Stimulated activated CD8-positive, alpha-beta memory T cell treated with anti-CD3 and anti-CD28 coated beads, Interleukin-7, amount 100 ng/mL, for 4 hours (primary cell): ENCODE results near the gene HS6ST1.

ENCODE experiments used
- DNase-seq, 2 donors: peaks; one replicate each; pipeline ENCODE4 v3.0.0-alpha.2; 2020; ENCODE audit warnings: low read depth in 2 of 2

Gene HS6ST1

DNA sequence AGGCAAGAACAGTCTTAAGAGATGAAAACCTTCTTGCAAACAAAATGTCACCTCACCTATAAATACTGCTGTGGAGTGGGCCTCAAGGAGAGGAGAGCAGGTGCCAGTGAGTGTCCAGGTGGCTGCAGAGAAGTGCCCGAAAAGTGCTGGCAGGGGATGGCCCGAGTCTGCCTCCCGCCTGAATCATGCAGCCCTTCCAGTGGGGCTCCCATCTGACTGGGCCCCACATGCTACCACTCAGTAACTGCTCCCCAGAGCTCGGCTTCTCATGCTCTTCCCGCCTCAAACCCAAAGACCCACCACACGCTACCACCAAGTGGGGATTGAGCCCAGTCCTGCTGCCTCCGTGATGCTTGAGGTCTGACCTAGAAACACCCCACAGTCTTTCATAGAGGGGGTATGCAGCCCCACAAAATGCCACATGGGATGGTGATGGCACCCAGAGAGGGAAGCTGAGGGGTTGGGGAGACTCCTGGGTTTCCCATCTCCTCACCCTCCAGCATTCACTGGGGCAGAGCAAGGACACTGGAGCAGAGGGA, 7.4 kb downstream of the HS6ST1 start:
- no peak for DNase-seq

DNA sequence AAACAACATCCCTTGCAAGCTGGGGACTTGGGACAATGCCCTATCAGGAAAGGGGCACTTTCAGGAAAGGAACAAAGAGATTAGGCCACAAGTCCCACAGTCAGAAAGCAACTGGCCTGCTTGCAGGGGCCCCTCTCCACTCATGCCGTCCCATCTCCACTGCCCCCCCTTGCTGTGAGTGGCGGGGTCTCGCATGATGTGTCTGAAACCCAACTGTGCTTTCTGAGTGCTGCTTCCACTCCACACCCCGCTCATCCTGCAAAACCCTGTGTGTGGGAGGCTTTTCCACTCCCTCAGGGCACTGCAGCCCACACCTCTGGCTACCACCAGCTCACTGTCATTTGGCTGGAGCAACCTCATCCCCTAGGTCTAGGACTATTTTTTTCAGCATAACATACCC, 7.9 kb downstream of the HS6ST1 start:
- no peak for DNase-seq

DNA sequence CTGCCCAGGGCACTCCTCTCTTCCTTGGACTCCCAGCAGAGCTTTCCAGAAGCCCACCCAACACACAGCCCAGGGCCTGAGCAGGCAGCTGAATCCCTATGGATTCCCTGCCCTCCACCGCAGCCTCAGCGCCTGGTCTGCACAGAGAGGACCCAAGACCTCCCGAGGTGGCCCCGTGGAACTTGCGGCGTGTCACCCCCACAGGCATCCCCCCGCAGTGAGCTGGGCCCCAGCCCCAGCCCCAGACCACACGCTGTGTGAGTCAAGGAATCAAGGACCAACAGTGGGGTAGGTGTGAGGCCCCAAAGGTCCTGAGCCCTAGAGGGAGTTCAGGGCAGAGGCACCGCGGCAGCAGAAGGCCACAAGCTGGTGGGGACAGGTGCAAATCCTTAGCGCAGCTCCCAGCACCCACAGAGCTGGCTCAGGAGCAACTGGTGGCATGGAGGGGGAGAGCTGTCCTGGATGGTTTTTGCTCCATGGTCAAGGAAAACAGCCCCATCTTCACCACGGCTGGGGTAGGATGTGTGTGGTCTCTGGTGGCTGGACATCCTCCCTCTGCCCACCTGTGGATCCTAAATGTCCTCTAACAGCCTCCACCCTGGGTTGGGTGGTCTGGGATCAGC, 8.5 kb downstream of the HS6ST1 start:
- no peak for DNase-seq

DNA sequence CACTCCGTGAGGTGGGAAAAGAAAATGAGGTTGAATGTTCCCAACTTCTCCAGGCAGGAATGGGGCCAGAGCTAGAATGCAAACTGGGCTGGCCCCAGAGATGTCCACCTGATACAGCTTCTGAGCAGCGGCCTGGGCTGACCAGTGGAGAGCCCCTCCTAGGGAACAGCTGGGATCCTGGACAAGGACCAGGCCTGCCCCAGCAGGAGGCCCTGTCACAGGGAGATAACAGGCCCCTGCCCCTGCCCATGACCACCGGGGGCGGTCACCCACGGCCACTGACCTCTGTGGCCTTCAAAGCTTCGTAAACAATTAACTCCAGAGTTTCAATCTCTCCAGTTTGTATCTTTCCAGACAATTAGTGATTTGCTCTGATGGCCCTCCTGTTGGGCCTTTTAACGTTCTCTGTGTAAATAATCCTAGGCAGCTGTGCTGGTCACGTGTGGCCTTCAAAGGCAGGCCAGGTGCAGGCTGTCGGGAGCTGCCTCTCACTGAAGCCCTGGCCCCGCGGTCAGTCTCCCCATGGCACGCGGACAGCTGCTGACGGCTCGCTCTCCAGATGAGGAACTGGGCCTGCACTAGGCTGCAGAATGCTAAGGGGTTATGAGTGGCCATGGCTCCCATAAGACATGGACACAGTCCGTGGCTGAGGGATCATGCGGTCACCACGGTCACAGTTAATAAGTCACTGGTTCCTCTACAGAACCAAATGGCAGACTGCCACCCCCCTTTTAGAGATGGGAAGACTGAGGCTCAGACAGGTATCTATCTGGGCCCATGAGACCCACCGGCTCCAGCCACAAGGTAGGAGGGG, 9.2 kb downstream of the HS6ST1 start:
- DNase-seq: no peak

DNA sequence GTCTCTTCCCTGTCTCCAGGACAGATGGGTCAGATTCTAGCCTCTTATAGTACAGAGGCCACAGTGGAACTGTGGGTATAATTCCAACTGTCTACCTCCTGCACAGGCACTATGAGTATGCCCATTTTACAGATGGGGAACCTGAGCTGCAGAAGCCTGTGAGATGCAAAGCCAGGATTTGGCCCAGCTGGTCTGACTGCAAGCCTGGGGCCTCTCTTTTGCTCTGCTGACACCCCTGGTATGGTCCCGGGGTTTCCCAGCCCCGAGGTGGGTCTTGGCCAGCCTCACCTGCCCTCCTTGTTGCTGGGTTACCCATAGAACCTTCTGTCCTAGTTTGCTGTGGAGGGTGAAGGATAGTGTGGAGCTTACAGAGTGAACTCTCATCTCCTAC, 9.8 kb downstream of the HS6ST1 start:
- DNase-seq: no peak

DNA sequence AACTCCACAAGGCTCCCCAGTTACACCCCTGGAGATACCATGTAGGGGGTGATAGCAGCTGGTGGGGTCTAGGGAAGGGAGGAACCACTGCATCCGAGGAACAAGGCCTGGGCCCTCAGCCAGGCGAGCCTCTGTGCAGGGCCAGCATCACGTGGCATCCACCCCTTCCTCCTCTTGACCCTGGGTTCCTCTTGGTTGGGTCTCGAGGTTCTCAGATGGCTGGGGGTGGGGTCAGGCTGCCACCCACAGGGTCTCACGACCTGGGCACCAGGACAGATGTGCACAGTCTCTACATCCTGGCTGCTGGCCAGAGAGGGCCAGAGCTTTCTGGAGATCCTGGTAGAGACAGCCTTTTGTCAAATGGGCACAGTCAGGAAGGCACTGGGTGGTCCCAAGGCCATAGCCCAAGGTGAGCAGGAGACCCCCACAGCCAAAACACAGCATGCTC, 10.4 kb downstream of the HS6ST1 start:
- no peak for DNase-seq

DNA sequence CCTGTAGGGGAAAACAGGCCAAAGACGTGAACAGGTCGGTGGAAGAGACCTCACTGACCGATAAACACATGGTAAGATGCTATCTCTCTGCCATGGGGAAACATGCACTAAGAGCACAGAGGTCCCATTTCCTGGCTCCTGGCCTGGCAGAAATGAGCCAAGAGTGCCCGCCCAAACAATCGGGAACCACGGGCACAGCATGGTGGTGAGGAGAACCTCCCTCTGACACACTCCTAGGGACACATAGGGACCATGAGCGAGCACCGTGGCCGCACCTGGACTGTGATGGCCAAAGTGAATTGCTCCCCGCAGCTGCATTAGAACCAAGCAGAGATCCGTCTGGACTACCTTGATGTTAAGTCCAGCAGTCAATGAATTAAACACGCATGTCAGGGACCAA, 11.1 kb downstream of the HS6ST1 start:
- no peak for DNase-seq

DNA sequence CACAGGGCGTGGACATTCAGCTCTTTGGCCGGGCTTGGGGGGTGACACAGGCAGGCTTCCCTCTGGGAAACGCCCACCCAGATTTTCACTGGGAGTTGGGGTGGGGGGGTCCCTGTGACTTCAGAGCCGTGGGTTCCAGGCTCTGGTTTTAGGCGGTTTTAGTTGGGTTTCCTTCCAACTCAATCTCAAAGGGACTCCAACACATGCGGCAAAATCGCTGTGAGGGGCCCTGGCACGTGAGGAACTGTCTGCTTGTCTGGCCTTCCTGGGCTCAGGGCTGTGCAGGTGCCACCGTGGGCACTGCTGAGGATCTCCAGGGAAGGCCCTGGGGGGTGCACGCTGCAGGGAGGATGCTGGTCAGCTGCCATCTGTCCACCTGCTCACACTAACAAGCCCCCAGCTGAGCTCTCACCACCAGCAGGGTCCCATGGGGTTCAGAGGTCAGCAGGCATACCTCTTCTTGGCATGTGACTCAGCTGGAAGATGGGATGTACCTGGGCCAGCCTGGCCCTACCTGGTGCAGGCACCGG, 11.7 kb downstream of the HS6ST1 start:
- DNase-seq: no peak

DNA sequence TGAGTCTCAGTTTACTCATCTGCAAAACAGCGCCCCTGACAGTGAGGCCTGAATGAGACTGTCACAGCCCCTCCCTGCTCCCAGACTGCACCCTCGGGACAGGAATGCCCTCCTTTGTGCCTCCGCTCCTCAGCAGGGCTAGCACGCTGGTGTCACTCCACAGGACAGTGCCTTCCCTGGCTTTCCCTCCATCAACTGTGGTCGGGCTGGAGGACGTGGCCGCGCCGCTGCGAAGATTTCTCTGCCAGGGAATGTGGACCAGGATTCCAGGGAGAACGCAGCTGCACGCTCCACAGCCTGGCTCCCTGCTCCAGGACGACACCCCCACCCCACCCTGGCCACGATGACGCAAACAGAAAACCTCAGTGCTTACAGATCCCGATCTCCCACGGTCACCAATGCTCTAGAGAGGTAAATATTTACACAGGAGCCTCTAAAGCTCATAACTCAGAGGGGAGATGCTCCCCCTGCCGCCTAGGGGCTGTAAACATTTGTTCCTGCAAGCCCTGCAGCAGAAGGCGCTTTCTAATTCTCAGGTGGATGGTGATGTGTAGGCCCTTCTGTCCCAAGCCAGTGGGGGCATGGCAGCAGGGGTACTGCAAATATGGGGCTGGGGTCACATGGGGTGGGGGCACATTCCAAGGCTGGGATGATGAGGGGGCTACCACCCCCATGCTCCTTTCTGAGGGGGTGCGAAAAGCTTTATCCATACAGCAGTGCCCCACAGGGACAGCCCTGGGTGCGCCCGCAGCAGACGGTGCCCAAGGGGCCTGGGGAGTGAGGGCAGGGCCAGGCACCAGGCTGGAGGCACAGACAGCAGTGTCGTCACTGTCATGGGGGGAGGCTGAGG, 12.4 kb downstream of the HS6ST1 start:
- no peak for DNase-seq

DNA sequence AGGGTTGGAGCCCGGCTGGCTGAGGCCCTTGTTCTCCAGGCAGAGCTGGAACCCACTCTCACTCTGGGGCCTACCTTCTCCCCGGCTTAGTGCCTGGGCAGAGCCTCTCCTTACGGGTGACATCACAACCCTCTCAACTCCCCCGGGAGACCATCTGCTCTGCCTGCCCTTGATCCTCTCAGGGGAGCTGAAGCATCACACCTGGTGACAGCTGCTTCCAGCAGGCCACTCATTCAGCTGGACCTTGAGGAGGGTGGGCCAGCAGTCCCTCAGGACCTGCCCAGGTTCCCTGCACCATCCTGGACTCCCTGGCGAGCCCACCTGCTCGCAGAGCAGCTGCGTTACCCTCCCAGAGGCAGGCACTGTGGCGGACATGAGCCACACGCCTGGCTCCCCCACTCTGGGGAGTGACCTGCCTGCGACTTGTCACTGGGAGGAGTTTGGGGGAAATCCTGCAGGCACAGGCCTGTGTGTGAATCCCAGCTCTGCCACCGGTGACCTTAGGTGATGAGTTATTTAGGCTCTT, 13.1 kb downstream of the HS6ST1 start:
- no peak for DNase-seq

DNA sequence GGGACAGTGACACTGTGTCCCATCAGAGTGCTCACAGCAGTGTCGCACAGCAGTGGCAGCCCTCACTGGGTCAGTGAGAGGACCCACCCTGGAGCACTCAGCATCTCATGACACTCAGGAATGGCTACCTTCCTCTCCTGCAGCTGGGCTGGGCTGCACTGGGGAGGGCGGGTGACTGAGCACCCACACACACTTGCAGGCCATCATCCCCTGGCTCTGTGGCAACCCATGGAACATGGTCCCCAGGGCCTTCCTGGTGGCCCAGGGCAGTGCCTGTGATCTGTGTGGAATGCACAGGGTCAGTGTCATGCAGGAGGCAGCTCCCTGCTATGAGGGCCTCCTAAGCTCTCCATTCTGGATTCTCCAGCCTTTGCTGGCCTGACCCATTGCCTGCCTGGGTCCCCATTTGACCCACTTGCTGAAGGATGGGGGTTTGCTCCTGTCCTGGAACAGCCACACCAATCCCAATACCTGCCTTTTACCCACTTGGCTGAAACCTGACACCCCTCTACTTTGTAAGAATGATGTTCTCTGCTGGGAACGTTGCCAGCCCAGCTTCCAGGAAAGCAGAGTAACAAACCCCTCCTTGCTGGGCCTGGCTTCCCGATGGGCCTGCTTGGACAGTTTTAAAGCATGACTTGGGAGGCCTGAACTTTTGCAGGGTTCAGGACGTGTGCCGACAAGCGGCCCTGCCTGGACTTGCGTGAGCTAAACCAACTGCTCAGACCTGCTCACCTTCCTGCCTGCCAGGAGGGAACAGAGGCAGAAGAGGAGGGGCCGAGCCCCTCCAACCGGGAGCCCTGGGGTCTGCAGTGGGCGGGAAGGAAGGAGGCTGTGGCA, 13.7 kb downstream of the HS6ST1 start:
- no peak for DNase-seq

DNA sequence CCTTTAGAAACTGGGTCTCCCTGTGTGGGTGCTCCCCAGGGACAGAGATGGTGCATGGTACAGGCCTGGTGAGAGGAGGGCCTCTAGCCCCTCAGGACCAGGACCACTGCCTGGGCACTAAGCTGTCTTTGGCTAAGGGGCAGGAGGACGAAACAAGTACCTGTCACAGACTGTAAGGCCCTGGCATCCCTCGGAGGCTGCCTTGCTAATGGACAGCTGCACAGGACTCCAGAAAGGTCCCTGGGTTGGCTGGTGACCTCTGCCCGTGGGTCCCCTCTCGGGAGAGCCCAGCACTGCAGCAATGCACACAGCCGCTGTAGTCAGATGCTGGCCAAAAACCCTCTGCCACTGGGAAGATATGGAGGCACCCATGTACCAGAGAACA, 14.3 kb downstream of the HS6ST1 start:
- DNase-seq: no peak

DNA sequence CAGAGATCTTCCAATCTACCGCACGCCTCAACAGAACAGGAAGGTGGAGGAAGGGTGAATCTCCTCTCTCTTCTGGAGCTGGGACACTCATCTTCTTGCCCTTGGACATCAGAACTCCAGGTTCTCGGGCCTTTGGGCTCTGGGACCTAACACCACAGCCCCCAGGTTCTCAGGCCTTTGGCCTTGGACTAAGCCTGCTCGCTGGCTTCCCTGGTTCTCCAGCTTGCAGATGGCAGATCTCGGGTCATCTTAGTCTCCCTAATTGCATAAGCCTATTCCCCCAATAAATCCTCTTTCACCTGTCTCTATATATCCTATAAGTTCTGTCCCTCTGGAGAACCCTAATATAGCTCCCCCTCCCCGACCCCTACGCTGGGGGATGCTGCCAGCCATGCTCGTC, 14.8 kb downstream of the HS6ST1 start:
- DNase-seq: no peak

DNA sequence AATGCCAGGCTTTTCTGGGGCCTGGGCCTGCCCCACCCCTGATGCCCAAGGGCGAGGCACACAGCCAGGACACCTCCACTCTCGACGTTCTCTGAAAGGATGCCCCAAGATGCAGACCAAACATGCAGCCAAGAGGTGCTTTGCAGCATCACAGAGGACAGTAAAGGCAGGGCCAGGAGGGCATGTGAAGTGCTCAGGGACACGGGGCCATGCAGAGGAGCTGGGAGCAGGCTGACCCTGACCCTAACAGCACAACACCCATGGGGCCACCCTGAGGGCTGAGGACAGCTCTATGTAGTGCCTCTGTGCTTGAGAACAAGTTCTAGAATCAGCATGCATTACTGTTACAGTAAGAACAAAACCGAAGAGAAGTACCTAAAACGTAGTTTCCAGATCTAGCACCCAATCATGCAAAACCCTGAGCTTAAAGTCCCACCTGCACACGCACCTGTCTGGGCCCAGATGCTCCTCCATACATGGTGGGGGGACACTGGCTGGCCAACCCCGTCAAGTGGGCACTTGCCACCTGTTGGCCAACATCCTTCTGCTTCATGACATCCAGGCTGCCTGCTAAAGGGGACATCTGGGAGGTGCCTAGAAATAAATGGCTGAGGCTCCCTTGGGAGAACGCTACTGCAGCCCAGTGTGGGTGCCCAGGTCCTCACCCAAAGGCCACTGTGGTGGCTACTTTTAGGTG, 15.4 kb downstream of the HS6ST1 start:
- DNase-seq: no peak

DNA sequence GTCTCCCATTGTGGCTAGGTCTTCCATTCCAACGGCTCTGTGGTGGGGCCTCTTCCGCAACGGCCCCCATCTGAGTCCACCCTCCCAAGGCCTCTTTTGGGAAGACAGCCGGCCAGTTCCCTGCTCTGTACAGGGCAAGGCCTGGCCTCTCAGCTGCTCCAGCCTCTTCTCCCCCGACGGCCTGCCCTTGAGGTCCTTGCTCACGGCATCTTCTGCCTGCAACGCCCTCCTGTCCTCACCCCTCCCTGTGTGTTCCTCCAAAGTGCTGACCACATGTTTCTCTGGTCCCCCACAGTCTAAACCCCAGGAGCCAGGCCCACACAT, 16.0 kb downstream of the HS6ST1 start:
- no peak for DNase-seq

DNA sequence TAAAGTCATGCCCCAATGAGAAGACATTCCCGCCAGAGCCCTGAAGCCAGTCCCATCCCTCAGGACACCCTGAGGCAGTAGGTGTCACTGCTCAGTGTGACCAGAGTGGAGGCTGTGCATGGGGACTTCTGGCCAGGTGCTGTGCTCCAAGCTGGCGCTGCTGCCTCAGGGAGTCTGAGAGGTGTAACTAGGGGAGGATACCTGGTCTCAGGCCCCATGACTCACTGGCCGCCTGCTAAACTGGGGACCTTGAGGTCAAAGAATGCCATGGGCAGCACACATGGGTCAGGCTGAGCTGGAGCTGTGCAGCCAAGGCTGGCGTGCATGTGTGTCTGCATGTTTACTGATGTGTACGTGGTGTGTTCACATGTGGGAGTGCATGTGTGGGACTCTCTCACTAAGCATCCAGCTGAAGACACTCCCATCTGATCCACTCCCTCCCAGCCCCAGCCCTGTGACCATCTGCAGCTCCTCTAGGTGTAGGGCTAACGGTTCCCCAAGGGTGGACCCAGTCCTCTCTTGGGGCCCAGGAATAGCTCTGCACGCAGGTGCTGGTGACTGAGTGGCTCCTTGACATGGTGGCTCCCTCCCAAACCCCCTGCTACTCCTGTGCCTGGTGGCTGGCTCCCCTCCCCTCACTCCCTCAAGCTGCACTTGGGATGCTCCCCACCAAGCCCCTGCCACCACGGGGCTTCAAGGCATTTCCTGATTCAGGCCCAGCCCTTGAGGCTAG, 16.5 kb downstream of the HS6ST1 start:
- no peak for DNase-seq

DNA sequence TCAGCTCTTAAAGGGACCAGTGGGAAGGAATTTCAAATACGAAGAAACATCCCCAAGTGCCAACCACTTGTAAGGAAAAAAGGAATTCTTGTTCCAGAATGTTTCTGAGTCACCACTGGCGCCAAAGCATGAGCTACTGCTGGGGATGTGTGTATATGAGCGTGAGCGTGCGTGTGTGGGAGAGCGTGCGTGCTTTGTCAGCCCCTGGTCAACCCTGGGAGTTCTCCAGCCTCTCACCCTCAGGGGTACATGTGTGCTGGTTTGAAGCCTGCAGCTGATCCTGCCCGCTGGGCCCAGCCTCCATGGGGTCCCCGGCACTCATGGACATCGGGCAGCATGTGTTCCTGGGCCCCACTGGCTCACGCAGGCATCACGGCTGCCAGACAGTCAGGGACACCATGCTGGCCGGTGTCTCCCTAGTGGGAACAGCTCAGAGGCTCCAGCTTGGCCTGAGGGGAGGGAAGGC, 17.1 kb downstream of the HS6ST1 start:
- no peak for DNase-seq

DNA sequence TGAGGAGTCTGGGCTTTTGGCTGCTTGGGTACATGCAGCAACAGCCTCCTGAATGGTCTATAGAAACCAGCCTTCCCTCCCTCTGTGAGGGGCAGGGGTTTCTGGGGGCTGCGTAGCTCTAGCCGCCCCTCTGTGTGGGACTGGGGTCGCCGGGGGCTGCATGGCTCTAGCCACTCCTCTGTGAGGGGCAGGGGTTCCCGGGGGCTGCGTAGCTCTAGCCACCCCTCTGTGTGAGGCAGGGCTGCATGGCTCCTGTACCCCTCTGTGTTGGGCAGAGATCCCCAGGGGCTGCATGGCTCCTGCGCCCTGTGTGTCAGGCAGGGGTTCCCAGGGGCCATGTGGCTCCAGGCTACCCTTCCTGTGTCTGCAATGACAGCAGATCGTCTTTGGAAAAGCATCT, 17.6 kb downstream of the HS6ST1 start:
- DNase-seq: no peak

DNA sequence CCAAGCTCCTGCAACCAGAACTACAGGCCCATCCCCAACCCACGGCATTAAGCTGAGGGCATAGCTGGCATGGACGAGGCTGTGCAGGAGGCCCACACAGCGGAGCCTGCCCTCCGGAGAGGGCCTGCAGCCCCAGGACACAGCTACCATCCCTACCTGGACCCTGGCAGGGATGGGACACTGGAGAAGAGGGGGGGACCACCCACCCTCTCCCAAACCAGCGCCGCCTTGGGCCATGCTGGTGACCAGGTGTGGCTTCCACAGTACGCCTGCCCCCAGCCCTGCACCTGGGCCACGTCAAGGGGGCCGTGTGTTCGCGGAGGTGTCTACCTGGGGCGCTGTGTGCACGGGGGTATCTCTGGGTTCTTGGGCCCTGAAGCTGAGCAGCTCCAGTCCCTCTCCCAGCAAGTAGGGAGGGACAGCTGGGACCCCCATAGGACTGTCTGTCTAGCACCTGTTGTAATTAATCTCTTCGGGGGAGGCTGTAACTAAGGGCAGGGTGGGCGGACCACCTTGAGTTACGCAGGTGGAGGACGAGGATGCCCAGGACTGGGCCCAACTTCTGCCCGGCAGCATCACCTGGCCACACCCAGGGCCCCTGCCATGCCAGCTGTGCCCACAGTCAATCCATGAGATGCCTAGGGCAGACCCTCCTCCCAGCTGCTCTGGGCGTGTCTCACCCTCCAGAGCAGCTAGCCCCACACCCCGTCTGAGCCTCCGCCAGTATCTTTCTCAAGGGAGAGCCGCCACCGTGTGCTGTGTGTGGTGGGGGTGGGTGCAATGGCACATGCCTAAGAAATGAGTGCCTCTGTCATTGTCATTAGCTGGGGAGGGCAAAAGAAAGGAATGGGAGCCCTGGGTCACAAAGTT, 18.3 kb downstream of the HS6ST1 start:
- DNase-seq: no peak
